ENCODE data around the gene PPP4C.
"Not testable (repeated sequence)": the region's sequence is repeated elsewhere in the genome, so short reads cannot be mapped to it uniquely, and the experiment has no call there.

Gene PPP4C

DNA sequence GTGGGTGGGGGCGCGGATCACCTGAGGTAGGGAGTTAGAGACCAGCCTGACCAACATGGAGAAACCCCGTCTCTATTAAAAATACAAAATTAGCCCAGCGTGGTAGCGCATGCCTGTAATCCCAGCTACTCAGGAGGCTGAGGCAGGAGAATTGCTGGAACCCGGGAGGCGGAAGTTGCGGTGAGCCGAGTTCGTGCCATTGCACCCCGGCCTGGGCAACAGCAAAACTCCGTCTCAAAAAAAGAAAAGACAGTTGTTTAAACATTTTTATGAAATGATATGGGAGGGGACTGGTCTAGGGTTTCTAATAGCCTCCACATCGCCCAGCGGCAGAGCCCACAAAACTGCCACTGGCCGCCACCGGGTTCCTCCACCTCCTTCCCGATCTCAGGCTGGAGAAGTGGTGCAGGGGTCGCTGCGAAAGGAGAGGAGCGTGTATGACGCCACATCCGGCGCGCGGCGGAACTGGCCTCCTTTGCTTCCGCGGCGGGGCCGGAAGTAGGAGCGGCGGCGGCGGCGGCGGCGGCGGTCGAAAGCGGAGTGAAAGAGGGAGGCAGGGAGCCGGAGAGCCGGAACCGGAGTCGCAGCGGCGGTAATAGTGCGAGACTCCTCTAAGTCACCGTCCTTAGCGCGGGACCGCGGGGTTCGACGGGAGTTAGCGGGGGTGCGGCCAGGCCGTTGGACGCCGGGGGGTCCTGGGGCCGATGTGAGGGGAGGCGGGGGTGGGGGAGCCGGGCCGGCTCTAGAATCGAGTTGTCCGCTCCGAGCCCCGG, at the start of gene PPP4C:
PPP4C (plus strand) TSS at position 492 of the 773 bp plus-strand sequence. CDS start 384 bp downstream, outside the sequence.
- peak; percentile 89 for DNase-seq (ENCODE audit: low read depth)

DNA sequence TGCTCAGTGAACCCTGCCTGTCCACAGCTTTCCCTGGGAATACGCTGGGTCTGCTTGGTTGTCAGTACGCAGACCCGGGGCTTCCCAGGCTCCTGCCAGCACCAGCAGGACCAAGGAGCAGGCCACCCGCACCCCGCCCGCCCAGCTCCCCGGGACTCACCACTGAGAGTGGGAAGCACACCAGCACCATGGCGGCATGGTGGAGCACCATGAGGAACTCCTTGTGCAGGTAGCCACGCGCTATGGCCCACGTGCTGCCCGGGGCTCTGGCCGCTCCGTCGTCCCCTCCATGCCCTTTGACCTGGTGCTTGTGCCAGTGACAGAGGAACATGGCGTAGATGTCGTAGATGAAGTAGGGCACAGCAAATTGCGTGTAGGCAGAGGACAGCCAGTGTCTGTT, 49.3 kb upstream of the PPP4C start:
- DNase-seq (ENCODE audit: low read depth), result no peak

DNA sequence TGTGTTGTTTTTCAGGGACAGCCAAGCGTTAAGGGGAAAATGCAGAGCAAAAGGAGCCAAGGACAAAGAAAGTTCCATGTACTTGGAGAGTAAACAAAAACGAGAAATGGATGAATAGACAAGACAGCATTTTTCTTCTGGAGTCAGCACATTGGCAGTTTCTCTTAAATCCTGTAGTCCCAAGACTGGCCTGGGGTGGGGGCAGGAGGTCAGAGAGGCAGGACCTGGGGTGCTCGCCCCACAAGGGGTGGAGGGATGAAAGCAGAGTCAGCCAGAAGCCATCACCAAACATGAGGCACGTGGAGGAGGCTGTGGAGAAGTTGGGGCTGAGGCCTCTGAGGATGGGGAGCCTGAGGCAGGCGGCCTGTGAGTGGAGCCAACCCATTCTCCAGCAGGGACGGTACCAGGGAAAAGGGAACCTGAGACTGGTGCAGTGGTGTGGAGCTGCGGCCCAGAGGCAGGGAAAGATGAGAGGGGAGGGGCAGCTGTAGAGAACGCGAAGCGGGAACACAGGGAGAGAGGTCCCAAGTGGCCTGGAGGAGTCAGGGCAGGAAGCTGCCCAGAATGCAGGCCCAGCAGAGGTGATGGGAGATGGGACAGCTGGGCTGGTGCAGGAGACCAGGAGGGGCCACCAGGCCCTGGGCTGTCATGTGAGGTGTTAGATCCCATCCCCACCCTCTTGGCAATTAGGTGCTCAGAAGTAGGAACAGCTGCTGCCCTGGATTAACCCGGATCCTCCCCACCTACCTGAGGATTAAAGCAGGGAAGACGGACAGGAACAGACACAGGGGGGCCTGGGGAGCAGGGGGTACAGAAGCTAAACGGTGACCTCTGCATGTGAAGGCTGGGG, 48.0 kb upstream of the PPP4C start:
- DNase-seq (ENCODE audit: low read depth), result no peak

DNA sequence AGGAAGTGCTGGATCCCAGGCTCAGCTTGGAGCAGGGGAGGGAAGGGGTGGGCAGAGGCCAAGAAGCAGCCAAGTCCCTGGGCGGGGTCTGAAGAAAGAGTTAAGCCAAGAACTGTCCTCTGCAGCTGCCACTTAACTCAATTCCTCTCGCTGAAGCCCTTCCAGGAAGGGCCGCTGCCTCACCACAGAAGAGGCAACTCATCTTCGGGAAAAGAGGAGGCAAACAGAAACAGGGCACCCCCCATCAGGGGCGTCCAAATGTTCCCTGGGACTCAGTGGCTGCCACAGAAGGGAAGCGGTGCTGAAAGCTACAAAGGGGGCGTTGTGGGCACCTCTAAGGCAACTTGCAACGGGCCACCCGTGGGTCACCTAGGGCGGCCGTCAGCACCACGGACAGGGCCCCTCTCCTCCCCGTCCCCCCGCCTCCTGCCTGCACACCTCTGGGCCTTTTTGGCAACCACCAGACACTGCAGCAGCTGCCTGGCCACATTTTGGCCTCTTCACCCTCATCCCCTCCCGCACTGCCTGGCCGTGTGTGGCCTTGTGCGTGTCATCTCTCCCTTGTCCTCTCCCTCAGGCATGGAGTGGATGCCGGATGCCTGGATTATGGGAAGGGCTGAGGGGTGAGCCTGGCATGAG, 47.2 kb upstream of the PPP4C start:
- no peak for DNase-seq (ENCODE audit: low read depth)

DNA sequence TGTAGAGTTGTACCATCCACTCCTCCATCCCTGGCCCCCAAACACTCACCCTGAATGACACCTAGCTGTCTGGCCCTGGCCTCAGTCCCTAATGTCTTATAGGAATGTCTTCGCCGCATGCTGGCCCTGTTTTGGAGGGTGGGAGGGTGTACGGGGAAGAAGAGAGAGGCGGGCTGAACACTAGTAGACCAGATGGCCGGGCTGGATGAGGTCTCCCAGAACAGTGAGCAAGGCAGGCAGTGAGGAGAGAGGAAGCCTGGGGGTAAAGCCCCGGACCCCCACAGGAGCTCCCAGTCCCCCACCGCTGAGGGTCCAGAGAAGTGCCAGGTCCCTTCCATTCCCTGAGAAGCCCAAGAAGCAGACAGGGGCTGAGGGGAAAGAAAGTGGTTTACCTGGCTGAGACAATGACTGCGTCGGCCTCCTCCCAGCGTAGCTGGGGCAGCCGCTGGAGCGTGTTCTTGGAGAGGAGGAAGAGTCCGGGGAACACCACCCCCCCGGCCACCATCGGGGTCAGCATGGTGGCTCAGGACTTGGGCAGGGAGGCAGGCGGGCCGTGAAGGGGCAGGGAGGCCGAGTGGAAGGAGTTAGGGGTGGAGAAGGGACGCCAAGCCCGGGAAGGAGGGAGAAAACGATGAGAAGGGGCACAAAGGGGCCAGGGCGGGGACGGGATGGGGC, 45.6 kb upstream of the PPP4C start:
- no peak for DNase-seq (ENCODE audit: low read depth)

DNA sequence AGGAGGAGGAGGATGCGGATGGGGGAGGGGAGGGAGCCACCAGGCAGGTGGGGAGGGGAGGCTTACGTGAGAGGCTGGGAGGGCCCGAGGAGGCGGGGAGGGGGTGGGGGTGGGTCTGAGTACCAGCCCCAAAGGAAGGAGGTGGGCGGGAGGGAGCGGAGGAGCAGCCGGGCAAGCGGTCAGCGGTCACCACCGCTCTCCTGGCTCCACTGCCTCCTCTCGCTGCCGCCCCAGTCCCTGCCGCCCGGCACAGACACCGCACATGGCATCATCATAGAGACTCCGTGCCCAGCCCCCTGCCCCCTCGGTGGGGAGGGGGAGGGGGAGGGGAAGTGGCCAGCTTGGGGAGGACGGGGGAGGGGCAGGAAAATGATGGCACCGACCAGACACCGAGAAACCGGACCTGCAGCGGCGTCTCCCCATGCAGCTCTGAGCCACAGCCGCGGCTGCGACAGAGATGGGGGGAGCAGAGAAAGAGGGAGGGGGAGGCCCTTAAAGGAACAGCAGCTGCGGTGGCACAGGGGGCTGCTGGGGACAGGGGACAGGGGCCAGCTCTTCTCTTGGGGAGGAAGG, 44.9 kb upstream of the PPP4C start, which contains the start of gene TLCD3B:
TLCD3B (minus strand) TSS at position 431 of the 573 bp plus-strand sequence. CDS start 744 bp downstream, outside the sequence.
- DNase-seq (ENCODE audit: low read depth), result no peak

DNA sequence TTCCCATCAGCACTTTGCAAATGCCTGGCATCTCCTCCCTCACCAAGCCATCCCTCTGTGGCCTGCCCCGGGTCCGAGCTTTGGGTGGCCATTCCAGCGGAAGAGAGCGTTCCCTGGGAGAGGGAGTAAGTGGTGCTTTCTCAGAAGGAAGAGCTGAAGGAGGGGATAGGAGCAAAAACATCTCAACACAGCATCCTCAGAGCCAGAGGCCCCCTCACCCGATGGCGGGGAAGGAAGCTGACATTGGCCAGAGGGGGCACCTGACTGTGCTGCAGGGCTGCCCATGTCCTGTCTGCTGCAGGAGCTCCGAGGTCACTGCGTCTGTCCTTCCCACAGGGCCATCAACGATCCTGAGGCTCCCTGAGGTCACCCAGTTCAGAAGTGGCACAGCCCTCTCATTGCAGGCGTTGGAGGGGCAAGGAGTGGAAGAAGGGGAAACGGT, 44.3 kb upstream of the PPP4C start:
- DNase-seq (ENCODE audit: low read depth), result no peak

DNA sequence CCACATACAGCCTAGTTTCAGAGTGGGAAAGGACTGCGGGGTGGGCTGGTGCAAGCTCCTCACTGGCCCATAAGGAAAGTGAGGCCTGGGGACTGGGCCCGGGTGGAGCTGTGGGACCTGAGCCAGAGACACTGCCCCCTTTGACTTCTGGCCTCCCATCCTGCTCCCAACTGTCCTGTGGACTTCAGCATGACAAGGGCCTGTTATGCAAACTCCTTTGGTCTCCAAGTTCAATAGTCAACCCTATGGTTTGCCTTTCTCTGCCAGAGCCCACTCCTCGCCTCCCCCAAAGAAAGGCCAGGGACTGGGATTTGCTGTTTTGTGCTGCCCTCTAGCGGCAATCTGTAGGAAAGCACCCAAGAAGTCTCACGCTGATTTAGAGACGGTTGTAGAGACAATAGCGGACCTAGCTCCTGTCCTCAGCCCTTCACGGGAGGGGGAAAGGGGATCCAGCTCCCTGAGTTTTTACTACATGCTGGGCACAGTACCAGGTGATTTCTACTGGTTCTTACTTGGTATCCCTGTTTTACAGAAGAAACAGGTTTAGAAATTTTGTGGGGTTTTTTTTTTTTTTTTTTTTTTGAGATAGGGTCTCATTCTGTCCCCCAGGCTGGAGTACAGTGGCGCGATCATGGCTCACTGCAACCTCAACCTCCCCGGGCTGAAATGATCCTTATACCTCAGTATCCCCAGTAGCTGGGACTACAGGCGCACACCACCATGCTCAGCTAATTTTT, 43.5 kb upstream of the PPP4C start:
- peak; percentile 58 for DNase-seq (ENCODE audit: low read depth)

DNA sequence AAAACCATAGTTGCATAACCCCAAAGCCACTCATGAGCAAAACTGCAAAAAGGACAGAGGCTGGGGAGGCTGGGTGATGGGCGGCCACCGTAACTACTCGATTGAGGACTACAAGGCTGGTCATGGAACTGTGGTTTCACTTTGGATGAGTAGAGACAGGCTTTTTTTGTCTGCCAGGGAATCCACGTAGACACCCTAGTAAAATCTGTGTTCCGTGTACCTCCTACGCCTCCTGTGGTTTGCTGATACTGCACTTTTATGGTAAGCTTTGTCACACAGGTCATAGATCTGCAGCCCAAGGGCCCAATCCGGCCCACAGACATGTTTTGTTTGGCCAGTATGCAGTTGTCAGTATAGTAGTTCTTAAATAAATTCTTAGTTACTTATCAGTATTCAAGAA, 42.5 kb upstream of the PPP4C start:
- DNase-seq (ENCODE audit: low read depth), result no peak

DNA sequence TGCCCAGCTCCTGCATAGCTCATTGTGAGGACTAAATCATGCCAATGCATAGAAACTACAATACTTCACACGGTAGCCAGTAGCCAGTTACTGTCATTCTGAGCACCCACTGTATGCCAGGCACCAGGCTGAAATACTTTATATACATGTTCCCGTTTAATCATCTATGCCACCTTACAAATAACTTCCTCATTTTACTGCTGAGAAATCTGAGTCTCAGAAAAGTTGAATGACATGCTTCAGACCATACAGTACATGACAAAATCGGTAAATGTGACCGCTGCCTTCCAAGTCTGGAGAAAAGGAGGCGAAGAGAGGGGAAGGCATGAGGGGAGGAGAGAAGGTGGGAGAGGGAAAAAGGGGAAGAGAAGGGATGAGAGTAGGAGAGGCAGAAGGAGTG, 35.6 kb upstream of the PPP4C start:
- DNase-seq (ENCODE audit: low read depth), result no peak

DNA sequence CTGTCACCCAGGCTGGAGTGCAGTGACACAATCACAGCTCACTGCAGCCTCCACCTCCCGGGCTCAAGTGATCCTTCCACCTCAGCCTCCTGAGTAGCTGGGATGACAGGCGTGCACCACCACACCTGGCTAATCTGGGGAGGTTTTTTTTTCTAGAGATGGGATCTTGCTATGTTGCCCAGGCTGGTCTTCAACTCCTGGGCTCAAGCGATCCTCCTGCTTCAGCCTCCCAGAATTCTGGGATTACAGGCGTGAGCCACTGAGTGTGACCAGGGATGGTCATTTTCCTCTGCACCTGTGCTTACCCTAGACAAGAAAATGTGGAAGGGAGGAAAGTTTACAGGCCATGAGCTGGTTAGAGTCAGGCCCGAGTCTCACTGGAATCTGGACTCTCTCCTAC, 35.1 kb upstream of the PPP4C start:
- DNase-seq (ENCODE audit: low read depth), result not testable (repeated sequence)

DNA sequence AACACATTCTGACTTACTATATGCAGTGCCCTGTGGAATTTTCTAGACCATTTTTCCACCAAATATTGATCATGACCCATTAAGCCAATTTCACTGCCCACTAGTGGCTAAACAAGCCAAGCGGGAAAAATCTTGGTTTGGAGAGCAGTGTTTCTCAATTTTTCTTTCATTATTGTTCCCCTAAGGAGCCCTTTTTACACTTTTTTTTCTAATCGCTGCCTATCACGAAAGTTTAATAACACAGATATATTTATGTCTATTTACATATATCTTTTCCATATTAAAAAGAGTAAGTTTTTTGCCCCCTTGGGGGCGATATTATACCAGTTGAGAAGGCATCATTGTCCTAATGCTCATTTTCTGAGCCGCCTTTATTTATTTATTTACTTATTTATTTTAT, 34.0 kb upstream of the PPP4C start:
- no peak for DNase-seq (ENCODE audit: low read depth)

DNA sequence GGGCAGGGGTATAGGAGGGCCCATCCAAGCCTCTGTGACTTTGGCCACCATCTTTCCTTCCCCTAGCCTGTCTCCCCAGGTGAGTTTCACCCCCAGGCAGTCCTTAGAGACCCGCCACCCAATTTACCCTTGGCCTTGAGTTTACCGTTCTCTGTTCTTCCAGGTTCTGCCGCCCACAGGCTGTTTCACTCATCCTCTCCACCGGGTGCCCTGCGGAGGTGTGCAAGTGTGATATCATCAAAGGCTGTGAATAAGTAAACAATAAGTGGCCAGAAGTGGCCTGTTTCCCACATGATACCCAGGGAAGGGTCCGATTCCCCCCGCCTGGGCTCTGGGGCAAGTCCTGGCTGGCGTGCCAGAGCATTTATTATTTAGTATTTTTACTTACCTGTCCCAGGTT, 29.6 kb upstream of the PPP4C start:
- DNase-seq (ENCODE audit: low read depth), result no peak

DNA sequence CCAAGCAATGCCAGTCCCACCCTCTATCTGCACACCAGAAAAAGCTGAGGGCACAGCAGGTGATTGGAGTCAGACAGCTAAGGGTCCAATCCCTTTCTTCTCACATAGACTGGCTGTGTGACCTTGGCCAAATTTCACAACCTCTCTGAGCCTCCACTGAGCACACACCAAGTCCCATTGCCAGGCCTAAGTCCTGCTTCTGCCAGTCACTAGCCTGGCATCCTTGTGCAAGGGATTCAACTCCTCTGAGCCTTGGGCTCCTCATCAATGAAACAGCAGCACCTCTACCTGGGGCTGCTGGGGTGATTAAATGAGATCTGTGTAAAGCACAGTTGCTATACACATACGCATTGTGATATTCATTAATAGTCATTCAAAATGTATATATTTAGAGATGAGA, 29.2 kb upstream of the PPP4C start:
- DNase-seq (ENCODE audit: low read depth), result no peak

DNA sequence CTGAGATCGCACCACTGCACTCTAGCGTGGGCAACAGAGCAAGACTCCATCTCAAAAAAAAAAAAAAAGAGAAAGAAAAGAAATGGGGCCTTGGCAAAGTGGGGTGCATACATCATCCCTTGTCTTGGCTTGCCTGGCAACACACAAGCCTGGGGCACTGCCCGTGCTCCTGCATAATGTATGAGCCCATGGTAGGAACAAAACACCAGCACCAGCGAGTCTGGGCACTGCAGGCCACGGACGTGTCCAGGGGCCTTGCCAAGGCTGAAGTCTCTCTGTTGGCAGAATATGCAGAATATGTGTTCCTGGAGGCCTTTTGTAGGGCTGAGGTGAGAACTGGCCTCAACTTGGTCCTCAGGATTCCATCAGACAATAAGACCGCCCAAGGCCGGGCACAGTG, 25.9 kb upstream of the PPP4C start:
- no peak for DNase-seq (ENCODE audit: low read depth)

DNA sequence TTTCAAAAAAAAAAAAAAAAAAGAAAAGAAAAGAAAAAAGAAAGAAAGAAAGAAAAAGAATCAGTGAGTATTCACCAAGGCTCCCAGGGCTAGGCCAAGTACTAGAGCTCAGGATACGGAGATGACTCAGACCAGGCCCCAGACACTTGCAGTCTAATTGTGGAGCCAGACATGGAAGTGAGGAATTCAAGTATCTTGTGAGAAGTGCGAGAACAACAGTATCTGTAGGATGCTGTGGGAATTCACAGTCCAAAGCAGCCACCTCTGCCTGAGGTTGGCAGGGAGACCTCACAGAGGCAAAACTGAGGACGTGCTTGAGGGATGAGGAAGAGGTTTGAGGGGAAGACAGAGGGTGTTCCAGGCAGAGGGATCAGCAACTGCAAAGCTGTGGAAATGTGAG, 24.3 kb upstream of the PPP4C start:
- no peak for DNase-seq (ENCODE audit: low read depth)

DNA sequence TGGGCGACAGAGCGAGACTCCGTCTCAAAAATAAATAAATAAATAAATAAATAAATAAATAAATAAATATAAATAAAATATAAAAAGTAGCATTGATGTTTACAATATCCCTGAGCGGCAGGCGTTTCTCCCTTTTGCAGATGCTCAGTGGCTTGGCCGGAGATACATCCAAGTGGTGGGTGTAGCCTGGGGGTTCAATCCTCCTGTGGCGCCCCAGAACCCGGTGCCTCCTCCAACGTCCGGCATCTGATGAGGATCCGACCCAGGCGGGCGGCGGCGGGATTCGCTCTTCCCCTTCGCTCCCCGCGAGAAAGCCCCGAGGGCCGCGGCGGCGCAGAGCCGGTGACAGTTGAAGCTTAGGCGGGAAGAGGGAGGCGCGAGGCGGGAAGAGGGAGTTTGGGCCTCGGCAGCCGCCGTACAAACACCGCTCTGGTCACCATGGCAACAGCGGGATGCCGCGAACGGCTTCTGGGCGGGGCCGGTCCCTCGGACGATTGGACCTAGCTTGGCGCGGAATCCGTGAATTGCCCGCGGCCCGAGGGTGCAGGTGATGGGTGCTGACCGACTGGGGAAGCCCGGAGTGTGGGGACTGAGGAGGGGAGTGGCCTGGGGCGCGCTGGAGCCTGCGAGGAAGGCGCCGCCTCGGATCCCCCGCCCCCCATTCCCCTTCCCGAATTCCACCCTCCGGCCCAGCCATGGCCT, 23.0 kb upstream of the PPP4C start:
- DNase-seq (ENCODE audit: low read depth), result peak; percentile 90

DNA sequence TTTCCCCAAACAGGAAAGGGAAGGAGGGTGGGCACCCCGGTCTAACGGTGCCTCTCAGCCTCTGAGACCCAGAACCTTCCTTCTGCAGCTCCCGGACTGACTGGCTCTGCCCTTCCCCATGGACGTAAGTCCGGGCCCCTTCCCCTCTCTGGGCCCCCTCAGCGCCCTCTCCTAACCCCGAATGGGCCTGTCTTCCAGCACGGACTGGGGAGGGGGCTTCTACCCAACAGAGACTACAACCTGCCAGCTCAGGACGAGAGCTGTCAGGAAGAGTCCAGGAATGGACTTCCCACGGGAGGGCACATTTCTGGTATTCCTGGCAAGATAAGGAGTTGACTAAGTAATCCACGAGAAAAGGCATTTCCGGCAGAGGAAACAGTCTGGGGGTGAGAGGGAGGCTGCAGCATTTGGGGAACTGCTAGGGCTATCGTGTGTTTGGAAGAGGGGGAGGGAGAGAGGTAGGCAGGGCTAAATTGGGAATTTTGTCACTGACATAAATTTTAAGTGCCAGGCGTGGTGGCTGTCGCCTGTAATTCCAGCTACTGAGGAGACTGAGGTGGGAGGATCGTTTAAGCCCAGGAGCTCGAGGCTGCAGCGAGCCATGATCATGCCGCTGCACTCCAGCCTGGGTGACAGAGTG, 22.3 kb upstream of the PPP4C start:
- DNase-seq (ENCODE audit: low read depth), result no peak

DNA sequence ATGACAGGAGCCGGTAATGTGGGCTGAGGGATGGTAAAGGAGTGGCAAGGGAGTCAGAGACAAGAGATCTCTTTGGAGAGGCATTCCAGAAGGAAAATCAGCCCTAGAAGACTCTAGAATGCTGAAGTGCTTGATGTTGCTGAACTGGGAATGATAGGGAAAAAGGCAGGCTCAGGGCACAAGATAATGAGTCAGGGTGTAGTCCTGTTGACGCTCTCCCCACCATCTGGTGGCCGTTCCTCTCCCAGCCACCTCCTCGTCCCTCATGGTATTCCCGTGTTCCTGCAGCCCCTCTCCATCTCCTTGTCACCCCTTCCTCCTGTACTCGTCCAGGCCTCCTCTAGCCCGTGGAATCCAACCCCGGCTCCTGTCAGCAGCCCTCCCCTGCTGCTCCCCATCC, 21.3 kb upstream of the PPP4C start:
- DNase-seq (ENCODE audit: low read depth), result no peak

Measured in activated T-cell treated with anti-CD3 and anti-CD28 coated beads for 48 hours (primary cell).